Measurements from ENCODE around the gene LPP. TPM values are rescaled to one million over a fixed set of nuclear protein-coding genes. Genes with fewer than 3 reads are reported as not detected.
"Not testable (repeated sequence)": the region's sequence is repeated elsewhere in the genome, so short reads cannot be mapped to it uniquely, and the experiment has no call there.

The LPP gene
- total RNA-seq, 1 donor from 2014 or later, result 11.7 TPM

DNA sequence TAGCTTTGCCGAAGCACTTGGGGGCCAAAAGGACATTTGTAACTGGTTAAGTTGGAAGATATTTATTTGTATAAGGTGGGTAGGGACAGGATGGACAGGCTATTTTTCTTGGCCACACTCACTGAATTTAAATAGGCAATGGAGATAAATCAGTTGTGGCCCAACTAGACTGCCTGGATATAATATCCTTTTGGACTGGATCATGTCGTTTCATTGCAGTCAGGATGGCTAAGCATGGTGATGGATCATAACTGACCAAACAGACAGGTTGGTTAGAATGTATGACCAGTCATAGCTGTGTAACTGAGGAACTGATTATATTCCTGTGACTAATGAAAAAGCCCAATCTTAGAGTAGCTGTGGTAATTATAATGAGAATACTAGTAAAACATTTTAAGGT lies 284.0 kb downstream of the LPP start:
- no peak for DNase-seq

DNA sequence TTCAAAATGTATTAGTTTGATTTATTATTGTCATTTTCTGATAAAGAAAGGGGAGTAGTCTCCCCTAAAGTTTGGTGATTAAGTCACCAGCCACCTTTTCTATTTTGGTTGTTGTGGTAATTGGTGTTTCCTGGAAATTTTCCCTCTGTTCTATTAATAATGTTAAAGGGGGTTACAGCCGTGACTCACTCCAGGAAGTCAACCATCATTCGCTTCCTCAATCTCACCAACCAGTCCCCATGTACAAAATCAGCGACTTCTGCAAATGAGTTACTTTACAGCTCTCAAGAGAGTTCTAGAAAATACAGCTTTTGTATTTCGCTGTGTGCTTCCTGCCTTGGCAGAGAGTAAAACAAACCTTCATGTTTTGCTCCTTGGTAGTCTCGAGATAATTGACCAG lies 285.1 kb downstream of the LPP start:
- DNase-seq, result no peak

DNA sequence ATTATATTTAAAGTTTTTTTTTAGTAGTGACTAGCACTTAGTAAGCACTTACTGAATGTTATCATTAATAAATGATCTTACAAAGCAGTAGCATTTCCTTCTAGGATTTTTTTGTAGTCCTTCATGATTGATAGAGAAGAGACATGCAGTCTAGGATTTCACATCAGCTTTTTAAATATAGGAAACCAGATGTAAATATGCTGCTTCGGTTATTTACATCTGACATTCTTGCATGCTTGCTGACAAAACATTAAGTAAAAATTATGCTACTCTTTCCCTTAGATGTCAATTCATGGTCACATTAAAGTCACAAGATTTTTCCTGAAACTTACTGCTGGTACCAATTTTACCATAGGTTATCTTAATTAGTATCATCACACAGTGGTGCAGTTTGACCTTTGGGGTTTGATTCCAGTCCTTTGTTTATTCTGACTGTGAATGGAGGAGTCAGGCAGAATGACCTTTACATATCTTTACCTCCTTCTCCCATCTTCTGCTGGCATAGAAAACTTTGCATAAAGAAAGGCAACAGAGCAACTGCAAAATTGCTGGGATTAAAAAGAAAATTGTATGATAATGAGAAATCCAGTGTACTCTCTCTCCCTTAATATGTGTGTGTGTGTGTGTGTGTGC lies 286.5 kb downstream of the LPP start:
- no peak for DNase-seq

DNA sequence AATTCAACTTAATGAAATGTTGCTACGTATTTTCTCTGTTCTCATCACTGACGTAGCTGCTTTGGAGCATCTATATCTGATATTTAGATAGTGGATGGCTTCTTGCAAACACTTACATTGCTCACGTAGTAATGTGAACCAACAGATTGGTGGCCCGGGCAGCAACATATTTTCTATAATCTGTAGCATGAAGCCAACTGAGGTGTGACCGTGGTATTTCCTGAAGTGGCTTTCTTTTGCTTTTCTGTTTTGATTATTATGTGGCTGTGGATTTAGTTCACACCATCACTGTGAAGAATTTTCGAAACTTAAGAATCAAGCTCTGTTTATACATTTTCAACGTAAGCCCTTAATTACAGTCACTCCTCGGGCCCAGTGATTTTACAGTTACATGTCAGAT lies 288.5 kb downstream of the LPP start:
- no peak for DNase-seq

- not testable (repeated sequence) for DNase-seq
Observed at GRCh38 chr3:188445175-188445574, 291.2 kb downstream of the LPP start.

DNA sequence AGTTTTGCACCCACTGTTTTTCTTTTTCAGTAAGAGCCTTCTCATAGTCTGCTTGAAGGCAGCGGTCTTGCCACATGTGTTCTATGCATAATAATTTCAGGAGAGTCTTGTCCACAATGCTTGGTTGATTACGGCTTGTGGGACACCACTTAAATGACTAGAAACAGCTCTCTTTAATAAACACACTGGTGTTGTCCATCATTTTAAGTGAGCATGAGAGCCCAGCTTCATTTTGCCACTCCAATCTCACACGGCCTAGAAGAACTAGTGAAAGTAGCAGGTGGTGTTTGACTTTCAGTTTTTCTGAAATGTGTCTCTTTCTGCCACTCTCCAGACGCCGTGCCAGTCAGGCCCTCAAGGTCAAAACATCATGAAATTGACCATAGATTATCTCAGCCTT lies 292.1 kb downstream of the LPP start:
- DNase-seq, result no peak

DNA sequence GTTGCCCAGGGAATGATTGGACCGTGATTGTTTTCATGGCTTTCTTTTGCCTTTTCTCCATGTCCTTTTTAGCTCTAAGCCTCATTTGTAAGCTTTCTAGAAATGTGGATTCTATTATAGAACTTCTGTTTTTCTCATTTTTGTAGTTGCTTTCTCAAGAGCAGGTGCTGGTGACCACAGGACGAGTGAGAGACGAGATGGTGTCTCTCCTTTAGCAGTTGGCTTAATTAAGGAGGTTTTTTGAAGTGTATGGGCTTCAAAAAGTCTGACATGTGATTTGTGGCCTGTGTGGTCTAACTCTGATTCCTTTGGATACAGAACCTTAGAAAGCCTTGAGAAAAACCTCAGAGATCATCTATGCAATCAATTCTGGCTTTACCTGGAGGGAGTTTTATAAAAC lies 292.8 kb downstream of the LPP start:
- DNase-seq, result no peak

- DNase-seq, result no peak
Observed at GRCh38 chr3:188448813-188449212, 294.9 kb downstream of the LPP start.

DNA sequence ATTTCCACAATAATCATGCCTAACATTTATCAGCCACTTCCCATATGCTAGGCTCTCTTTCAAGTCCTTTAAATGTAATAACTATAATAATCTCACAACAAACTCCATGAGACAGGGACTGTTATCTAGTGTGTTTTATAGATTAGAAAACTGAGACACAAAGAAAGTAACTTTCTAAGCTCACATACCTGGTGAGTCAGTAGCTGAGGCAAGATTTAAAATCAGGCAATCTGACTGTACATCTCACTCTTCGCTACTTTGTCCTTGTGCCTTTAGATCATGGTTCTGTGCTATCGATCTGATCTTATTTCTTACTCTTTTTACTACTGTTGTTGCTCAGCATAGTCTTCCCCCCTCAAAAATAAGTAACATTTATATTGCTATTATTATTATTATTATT lies 295.5 kb downstream of the LPP start:
- DNase-seq, result no peak

- DNase-seq, result no peak
Observed at GRCh38 chr3:188452158-188452772, 298.3 kb downstream of the LPP start.

DNA sequence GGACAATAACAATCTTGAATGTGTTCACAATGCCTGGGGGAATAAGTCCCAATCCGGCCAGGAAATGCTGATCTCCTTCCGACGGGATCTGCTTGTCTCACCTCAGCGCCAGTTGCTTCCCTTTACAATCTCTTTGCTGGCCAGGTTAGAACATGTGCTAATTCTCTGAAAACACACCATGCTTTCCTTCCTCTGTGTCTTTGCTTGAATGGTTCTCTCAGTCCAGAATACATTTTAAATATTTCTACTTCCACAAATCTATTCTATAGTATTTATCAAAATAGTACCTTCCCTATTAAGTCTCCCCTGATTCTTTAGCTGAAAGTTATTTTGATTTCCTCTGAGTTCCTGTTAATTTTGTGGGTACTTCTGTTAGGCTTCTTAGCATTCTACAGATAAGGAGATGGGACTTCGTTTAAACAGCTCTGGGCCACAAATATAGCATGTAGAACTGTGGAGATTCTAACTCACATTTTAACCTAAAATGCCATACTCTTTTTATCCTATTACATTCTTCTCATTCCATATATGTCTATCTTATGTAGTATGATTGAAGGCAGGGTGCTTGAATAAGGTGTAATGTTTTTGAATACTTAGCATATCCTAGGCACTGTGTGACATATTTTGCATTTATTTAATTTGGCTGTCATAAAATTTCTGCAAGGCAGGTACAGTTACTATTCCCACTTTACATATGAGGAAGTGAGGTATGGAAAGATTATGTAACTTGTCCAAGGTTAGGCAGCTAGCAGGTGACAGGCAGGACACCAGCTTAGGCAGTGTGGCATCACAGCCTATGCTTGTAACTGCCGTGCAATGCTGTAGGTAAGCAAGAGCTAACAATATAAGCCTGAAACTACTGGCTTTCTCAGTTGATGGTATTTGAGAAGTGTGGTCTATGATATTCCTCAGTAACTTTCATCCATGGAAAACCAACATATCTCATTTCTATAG lies 299.8 kb downstream of the LPP start:
- DNase-seq, result no peak

DNA sequence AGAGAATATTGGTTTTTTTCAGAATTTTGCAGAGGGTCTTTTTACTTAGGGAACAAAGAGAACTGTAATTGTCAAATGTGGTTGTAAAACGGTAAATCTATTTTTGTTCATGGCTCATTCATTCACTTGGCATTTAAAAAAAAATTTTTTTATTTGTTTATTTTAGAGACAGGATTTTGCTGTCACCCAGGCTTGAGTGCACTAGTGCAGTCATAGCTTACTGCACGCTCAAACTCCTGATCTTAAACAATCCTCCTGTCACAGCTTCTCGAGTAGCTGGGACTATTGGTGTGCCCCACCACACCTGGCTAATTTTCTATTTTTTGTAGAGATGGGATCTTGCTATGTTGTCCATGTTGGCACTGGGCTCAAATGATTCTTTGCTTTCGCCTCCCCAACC lies 301.8 kb downstream of the LPP start:
- DNase-seq, result no peak

DNA sequence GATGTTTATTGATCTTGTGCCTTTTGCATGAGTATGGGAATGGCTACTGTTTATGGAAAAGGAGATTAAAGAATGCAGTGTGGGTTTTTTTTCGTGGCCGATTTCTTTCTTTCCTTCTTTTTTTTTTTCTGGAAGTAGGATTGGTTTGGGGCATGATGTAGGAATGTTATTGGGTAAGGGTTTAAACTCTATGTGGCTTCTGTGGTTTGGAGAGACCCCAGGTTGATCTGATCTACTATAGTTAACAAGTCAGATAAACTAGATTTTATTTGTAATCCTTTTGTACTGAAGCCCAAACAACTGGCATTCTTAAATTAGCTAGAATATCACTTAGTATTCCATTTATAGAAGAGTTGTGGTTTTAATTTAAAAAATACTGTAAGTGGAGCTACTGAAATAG lies 304.8 kb downstream of the LPP start:
- no peak for DNase-seq

GRCh38 chr3:188465311-188465710 lies 311.4 kb downstream of the LPP start:
- no peak for DNase-seq

DNA sequence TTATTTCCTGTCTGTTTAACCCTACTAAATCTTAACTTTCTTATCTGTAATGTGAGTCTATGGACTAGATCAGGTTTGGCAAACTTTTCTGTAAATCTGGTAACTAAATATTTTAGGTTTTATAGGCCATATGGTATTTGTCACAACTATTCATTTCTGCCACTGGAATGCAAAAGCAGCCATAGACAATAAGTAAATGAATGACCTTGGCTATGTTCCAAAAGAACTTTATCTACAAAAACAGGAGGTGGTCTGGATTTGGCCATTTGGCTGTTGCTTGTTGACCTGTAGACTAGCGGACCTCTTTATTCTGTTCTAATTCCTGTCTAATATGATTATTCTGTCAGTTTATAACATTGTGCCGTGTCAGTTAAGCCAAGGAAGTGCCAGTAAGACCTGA lies 314.2 kb downstream of the LPP start:
- no peak for DNase-seq

DNA sequence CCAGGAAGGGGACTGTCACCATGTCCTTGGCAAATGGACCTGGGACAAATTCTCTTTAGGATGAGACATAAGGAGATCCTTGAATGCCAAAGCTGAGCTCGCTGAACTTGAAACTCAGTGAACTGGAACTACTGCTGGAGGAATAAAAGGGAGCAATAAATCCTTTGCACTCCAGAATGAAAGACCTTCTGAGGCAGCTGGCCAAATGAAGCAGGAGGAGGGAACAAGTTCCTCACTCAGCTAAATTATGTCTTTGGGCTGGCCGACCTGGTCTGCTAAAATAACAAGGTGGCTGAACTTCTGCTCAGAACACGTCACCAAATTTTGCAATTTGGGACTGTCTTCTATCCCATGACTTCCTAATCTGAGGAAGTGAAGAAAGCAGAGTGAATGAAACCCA lies 314.7 kb downstream of the LPP start:
- no peak for DNase-seq

DNA sequence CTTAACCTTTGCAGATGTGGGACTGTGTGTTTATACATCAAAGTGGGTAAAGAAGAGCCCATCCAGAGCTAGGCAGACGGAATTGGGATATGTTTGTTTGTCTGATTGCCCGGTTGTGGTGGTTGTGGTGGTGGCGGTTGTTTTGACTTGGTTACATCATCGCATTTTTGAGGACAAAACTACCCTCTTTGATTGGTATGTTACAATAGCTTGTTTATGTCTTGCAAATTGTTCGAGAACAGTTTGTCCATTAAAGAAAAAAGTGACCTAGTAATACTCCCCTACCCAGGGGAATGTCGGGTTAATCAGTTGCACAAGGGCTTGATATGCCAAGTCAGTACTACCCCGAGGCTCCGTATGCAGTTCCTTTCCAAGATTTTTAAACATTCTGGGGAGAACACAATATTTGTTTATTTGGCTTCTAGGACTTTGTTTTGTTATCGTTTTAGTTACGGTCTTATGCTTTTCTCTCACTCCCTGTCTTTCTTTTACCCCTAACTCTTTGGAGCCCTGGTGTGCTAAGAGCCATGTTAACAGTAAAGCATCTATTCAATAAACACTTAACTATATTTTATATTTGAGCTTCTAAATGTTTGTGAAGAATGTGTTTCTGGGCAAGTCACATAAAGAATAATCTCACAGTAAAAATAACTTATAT lies 315.4 kb downstream of the LPP start:
- DNase-seq, result no peak

- DNase-seq, result no peak
Observed at GRCh38 chr3:188470508-188471130, 316.7 kb downstream of the LPP start.

GRCh38 chr3:188471723-188472122 lies 317.8 kb downstream of the LPP start:
- DNase-seq, result no peak

DNA sequence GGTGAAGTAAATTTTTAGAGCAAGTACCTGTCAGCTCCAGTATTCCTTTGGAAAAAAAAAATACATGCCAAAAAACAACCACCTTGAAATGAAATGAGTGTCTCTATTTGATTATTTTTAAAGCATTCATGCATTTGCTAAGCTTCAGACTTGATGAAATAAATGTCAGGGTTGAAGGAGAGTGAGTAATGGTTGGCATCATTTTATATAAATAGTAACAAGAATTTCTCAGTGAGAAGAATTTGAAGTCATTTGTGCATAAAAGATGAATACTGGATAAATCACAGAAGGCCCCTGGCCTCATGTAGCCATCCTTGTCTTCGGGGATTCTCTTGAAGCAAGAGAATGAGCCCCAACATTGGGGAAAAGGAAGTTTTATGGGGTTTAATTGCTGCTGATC lies 318.4 kb downstream of the LPP start:
- no peak for DNase-seq

GRCh38 chr3:188473045-188473444 lies 319.1 kb downstream of the LPP start:
- DNase-seq, result no peak

- DNase-seq, result no peak
Observed at GRCh38 chr3:188473591-188474288, 319.8 kb downstream of the LPP start.
